CD4-positive, alpha-beta T cell treated with Interleukin-1 beta for 1 hour (primary cell): ENCODE results near the gene ZNF280C.
A peak's percentile ranks its signal among the peaks of the same experiment; 100 is the strongest.

Experiments used
- DNase-seq, 2 donors: peaks; one replicate each; pipeline ENCODE4 v3.0.0-alpha.2; 2020 to 2022

The ZNF280C gene

DNA sequence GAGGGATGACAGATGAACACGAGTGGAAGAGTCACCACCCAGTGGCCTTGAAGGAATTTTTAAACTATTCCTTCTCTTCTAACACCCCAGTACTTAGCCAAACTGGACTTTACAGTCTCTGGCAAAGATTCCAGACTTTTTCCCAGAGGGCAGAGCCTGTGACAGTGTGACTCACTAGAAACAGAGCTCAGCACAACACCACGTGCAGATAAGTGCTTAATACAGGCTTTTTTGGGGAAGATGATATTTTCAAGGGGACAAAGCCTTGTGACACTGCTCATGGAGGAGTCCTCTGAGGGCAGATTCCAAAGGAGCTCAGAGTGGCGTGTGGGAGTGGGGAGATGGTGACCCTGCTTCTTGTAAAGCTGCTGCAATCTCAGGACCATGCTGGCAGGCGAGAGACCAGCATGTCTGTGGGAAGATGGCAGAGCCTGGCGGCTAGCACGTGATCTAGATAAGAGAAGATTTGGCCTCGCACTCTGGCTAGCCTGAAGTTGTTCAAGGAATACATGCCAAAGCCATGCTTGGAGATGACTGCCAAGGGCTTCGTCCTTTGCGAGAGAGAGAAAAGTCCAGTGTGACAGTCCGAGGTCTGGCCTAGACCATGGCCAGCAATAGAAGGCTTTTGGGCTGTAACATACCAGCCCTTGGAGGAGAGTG lies 94.5 kb downstream of the ZNF280C start:
- DNase-seq = no peak

GRCh38 chrX:130173190-130173895 lies 95.4 kb downstream of the ZNF280C start:
- DNase-seq = peak in 1 of 2 donors; percentile 45

GRCh38 chrX:130172127-130172845 lies 96.4 kb downstream of the ZNF280C start:
- no peak for DNase-seq

GRCh38 chrX:130171446-130172126 lies 97.1 kb downstream of the ZNF280C start, which contains the start of gene RAB33A:
TSS of gene RAB33A (plus strand) at chrX:130171962. CDS start at chrX:130172063, 101 bp downstream.
- DNase-seq = peak; percentile 51 to 54

DNA sequence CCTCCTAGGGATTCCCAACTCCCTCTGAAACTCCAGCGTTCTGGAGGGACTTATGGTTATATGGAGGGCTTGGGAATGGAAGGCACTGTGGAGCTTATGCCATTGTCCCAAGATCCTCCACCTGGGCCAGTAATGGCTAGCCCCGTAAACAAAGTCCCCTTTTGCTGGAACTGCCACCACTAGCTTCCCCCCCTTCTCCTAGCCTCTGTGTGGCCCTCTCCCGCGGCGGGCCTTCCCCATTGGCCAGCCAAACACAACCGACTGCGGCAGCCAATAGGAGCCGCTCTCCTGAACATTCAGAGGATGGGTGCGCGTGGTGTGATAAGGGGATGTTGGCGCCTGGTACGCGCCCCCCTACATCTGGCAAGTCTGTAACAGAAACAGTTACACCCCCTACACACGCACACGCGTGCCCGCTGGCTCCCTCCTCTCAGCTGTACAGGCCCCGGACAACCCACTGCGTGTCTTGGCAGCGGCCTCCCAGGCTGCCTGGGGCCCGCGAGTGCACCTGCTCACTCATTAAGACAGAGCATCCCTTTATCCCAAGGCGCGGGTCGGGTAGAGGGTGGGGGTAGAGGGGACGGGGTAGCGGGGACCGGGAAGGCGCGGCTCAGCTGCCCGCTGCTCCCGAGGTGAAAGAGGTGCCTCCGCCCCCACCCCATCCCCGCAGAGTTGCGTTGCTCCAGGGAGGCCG lies 97.8 kb downstream of the ZNF280C start:
- DNase-seq = peak; percentile 71 to 72

- no peak for DNase-seq
These were observed 101.7 kb downstream of the ZNF280C start for GRCh38 chrX:130167040-130167439.

DNA sequence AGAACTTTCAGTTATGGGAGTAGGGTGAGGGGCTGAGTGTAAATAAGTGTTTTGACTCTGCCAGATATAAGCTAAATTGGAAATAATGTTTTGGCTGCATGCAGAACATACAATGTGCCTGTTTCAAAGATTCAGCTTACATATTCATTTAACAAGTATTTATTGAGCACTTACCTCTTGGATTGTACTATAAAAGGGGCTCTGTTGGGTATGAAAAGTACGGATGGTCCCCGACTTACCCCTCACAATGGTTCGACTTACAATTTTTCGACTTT lies 102.3 kb downstream of the ZNF280C start:
- no peak for DNase-seq

- peak; percentile 90 to 91 for DNase-seq
These were observed 102.8 kb downstream of the ZNF280C start, which contains the start of gene AIFM1 for GRCh38 chrX:130165703-130166502. TSS of gene AIFM1 (minus strand) at chrX:130165841. CDS start at chrX:130165656, 185 bp downstream.

- DNase-seq = no peak
These were observed 103.5 kb downstream of the ZNF280C start for GRCh38 chrX:130165181-130165702.

DNA sequence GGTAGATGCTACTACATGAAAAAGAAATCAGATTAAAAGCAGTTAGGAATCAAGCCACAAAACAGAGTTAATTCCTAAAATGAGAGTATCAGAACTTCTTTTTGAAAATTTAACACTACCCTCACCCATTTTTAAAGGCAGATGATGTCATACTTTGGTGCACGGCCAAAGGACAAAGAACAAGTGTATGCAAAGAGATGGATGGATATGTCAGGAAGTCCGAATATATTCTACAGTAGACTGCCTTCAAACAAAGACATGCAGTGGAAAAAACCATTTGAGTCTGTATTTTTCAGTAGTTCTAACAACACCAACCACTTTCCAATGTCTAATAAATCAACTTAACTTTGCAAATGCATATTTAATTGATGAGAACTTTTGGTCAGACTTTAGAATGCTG lies 105.3 kb downstream of the ZNF280C start:
- no peak for DNase-seq

- DNase-seq = no peak
These were observed 106.5 kb downstream of the ZNF280C start for GRCh38 chrX:130162094-130162735.

DNA sequence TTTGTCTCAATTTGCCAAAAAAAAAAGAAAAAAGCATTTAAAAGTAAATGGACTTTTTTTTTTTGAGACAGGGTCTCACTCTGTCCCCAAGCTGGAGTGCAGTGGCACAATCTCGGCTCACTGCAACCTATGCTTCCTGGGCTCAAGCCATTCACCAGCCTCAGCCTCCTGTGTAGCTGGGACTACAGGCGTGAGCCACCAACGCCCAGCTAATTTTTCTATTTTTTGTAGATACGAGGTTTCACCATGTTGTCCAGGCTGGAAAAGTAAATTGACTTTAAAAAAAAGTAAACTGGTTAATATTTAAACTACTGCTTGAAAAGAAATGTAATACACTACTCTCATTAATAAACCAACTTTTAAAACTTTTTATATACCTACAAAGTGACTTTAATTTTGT lies 108.9 kb downstream of the ZNF280C start:
- no peak for DNase-seq

GRCh38 chrX:130158311-130158710 lies 110.4 kb downstream of the ZNF280C start:
- DNase-seq = no peak

- no peak for DNase-seq
These were observed 113.1 kb downstream of the ZNF280C start for GRCh38 chrX:130155564-130155963.
